ENCODE results near the gene CCDC154. TPM values are rescaled to one million over a fixed set of nuclear protein-coding genes. Genes with fewer than 3 reads are reported as not detected.

Gene CCDC154
- total and polyA plus RNA-seq, 2 donors (not counting 3 experiments of a cell fraction or from before 2014, with no cell fraction given), result 0.65 to 0.75 TPM

DNA sequence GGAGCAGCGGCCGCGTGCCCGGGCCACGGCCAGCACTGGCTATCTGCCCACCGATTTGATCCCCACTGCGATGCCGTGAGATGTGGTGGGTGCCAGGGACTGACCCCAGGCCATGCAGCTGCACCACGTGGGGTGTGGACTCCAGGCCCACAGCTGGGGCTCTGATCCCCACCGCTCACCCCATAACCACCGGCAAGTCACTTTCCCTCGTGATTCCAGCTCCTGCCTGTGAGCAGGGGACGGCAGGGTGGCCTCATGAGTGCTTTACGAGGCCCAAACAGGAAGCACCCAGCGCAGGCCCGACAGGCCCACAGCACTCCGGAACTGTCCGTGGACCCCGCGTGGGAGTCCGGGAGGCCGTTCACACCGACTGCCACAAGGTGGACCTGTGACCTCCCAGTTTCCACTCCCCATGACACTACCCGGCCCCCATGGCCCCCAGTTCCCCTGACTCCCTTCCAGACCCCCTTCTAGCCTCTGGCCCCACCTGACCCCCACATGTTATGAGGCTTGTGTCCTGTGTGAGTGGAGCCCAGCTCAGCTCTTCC, 43.8 kb upstream of the CCDC154 start:
- Histone ChIP-seq H3K27ac (ENCODE audit: insufficient read depth, low read depth, low read length) (no peak overlapping the region), H3K9ac (replicated peaks; ENCODE audit: extremely low read depth, insufficient read depth, low read length) (no peak overlapping the region), H3K4me3 (replicated peaks in 1 of 3; ENCODE audit: insufficient read depth in 1 of 3, low read depth in 1 of 3, low read length in 3 of 3) (no peak overlapping the region), H3K9me3 (replicated peaks; ENCODE audit: control insufficient read depth, insufficient read depth, low read length) (no peaks in the 10 kb centered on the region), H3K9me1 (replicated peaks; ENCODE audit: control insufficient read depth, extremely low read depth, insufficient read depth, low read length) (no peaks in the 10 kb centered on the region), H3K36me3 (ENCODE audit: control insufficient read depth in 2 of 2, extremely low read depth in 1 of 2, insufficient read depth in 2 of 2, low read length in 2 of 2) (no peaks in the 10 kb centered on the region), H4K20me1 (replicated peaks; ENCODE audit: control insufficient read depth, extremely low read depth, insufficient read depth, low read length) (no peaks in the 10 kb centered on the region), H3K4me2 (ENCODE audit: insufficient read depth, low read length) (no peak overlapping the region), H3K79me2 (ENCODE audit: control insufficient read depth, insufficient read depth, low read length) (no peaks in the 10 kb centered on the region), H3K27me3 (ENCODE audit: control insufficient read depth in 2 of 2, insufficient read depth in 2 of 2, low read length in 2 of 2) (no peaks in the 10 kb centered on the region), H2AFZ (ENCODE audit: low read depth, low read length) (no peak overlapping the region), H3K4me1 (ENCODE audit: control insufficient read depth, extremely low read depth, insufficient read depth, low read length) (peaks cover 6% of the 10 kb centered on the region)
- dilution Hi-C loops (cut with MboI; ENCODE audit: extremely low pct_ligation_motif_present, low sequenced_read_pairs), result no loop called here
- DNase-seq (ENCODE audit: low read depth, low spot score) (no peak), FAIRE-seq (no peak)
- no peak for TF ChIP-seq MYC (IDR thresholded peaks at IDR 0.05; ENCODE audit: low read depth, low read length)
- TF ChIP-seq EZH2 (IDR thresholded peaks at IDR 0.05; ENCODE audit: borderline replicate concordance, low read depth, low read length, severe bottlenecking), result no peak
- TF ChIP-seq GATA2 (IDR thresholded peaks at IDR 0.05; ENCODE audit: insufficient read depth, insufficient read length, low read depth, low read length), result no peak
- no peak for TF ChIP-seq POLR2A (IDR thresholded peaks at IDR 0.05; ENCODE audit: low read depth, low read length)
- TF ChIP-seq, protein P1, sequence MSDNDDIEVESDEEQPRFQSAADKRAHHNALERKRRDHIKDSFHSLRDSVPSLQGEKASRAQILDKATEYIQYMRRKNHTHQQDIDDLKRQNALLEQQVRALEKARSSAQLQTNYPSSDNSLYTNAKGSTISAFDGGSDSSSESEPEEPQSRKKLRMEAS (IDR thresholded peaks at IDR 0.05; ENCODE audit: insufficient read depth, insufficient read length), result no peak
- no peak for TF ChIP-seq POLR2AphosphoS5 (IDR thresholded peaks at IDR 0.05; ENCODE audit: insufficient read depth, low read depth, low read length)
- CTCF ChIA-PET, result no interaction called here
- POLR2A ChIA-PET, result no interaction called here
- intact Hi-C loops (cut with micrococcal nuclease), result no loop called here
- no TSS peak for BruUV-seq (replicated peaks)

DNA sequence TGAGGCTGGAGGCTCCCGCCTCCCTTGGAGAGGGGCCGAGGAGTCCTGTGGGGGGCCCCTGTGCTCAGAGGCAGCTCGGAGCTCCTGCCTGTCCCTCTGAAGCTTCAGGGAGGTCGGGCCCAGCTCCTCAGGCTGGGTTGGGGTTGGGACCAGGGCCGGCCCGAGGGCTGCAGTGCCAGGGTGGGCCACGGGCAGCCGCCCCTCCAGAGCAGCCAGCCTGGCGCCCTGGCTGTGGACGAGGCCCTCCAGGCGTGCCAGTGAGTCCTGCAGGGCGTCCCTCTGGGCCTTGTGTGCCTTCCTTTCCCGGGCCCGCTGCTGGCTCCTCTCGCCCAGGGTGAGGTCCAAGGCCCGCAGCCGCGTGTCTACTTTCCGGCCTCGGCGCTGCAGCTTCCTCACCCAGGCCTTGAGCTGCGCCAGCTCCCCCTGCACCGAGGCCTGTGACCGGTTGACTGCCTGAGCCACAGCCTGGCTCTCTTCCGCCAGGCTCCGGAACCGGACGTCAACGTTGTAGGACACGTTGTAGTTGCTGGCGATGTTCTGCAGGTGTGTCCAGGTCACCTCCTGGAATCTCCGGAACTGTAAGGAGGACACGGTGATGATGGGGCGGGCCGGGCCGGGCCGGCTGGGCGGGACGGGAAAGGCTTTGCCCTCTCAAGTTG, 43.2 kb upstream of the CCDC154 start:
- Histone ChIP-seq H3K9me1 (replicated peaks; ENCODE audit: control insufficient read depth, extremely low read depth, insufficient read depth, low read length) (no peaks in the 10 kb centered on the region), H3K9ac (replicated peaks; ENCODE audit: extremely low read depth, insufficient read depth, low read length) (no peak overlapping the region), H3K9me3 (replicated peaks; ENCODE audit: control insufficient read depth, insufficient read depth, low read length) (no peaks in the 10 kb centered on the region), H2AFZ (ENCODE audit: low read depth, low read length) (no peak overlapping the region), H3K4me3 (replicated peaks in 1 of 3; ENCODE audit: insufficient read depth in 1 of 3, low read depth in 1 of 3, low read length in 3 of 3) (no peak overlapping the region), H3K4me2 (ENCODE audit: insufficient read depth, low read length) (no peak overlapping the region), H3K79me2 (ENCODE audit: control insufficient read depth, insufficient read depth, low read length) (no peaks in the 10 kb centered on the region), H3K4me1 (ENCODE audit: control insufficient read depth, extremely low read depth, insufficient read depth, low read length) (peaks cover under 1% of the 10 kb centered on the region), H3K36me3 (ENCODE audit: control insufficient read depth in 2 of 2, extremely low read depth in 1 of 2, insufficient read depth in 2 of 2, low read length in 2 of 2) (no peaks in the 10 kb centered on the region), H3K27ac (ENCODE audit: insufficient read depth, low read depth, low read length) (no peak overlapping the region), H3K27me3 (ENCODE audit: control insufficient read depth in 2 of 2, insufficient read depth in 2 of 2, low read length in 2 of 2) (no peaks in the 10 kb centered on the region), H4K20me1 (replicated peaks; ENCODE audit: control insufficient read depth, extremely low read depth, insufficient read depth, low read length) (no peaks in the 10 kb centered on the region)
- ChIA-PET POLR2A (no interaction called here), CTCF (no interaction called here)
- TF ChIP-seq GATA2 (IDR thresholded peaks at IDR 0.05; ENCODE audit: insufficient read depth, insufficient read length, low read depth, low read length) (no peak), POLR2A (IDR thresholded peaks at IDR 0.05; ENCODE audit: low read depth, low read length) (no peak), JUN (IDR thresholded peaks at IDR 0.05; ENCODE audit: borderline replicate concordance, insufficient read depth, insufficient read length, low read depth) (no peak), FOS (IDR thresholded peaks at IDR 0.05; ENCODE audit: borderline replicate concordance, insufficient read depth, low read length) (no peak), POLR2AphosphoS5 (IDR thresholded peaks at IDR 0.05; ENCODE audit: insufficient read depth, low read depth, low read length) (no peak), MYC (IDR thresholded peaks at IDR 0.05; ENCODE audit: low read depth, low read length) (no peak), EZH2 (IDR thresholded peaks at IDR 0.05; ENCODE audit: borderline replicate concordance, low read depth, low read length, severe bottlenecking) (no peak)
- TF ChIP-seq, protein P1 (IDR thresholded peaks at IDR 0.05; ENCODE audit: insufficient read depth, insufficient read length), result no peak
- TF ChIP-seq, protein P2, sequence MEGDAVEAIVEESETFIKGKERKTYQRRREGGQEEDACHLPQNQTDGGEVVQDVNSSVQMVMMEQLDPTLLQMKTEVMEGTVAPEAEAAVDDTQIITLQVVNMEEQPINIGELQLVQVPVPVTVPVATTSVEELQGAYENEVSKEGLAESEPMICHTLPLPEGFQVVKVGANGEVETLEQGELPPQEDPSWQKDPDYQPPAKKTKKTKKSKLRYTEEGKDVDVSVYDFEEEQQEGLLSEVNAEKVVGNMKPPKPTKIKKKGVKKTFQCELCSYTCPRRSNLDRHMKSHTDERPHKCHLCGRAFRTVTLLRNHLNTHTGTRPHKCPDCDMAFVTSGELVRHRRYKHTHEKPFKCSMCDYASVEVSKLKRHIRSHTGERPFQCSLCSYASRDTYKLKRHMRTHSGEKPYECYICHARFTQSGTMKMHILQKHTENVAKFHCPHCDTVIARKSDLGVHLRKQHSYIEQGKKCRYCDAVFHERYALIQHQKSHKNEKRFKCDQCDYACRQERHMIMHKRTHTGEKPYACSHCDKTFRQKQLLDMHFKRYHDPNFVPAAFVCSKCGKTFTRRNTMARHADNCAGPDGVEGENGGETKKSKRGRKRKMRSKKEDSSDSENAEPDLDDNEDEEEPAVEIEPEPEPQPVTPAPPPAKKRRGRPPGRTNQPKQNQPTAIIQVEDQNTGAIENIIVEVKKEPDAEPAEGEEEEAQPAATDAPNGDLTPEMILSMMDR (IDR thresholded peaks at IDR 0.05; ENCODE audit: extremely low read depth in 1 of 2, insufficient read depth in 1 of 2, low read depth in 1 of 2, low read length in 2 of 2), result no peak
- no TSS peak for BruUV-seq (replicated peaks)
- DNase-seq (ENCODE audit: low read depth, low spot score) (no peak), FAIRE-seq (no peak)
- intact Hi-C loops (cut with micrococcal nuclease) (no loop called here), dilution Hi-C loops (cut with MboI; ENCODE audit: extremely low pct_ligation_motif_present, low sequenced_read_pairs) (no loop called here)

Data from endothelial cell of umbilical vein (primary cell).